ENCODE results near the gene SLC17A9. TPM values are rescaled to one million over a fixed set of nuclear protein-coding genes. Genes with fewer than 3 reads are reported as not detected.

SLC17A9 gene
- total and polyA plus RNA-seq, 10 of the 15 experiments (the other 5 are each of a cell fraction or from before 2014, with no cell fraction given): 0.72 to 74.1 (median 29.4) TPM

GRCh38 chr20:62911701-62912280, 40.7 kb upstream of the SLC17A9 start:
- SMC1A ChIA-PET (ENCODE audit: uncharacterized antibody, unreplicated experiment): interaction anchor here (0.7 to 1.2 kb wide), 4 partner anchors 10 to 98 kb away, joined by 3 read pairs; no protein-coding TSS in a partner anchor
- BruUV-seq (replicated peaks): no TSS peak
- RAD21 ChIA-PET (ENCODE audit: unreplicated experiment): no interaction called here
- DNase-seq (ENCODE audit: low read depth, low spot score) (no peak), FAIRE-seq (no peak), ATAC-seq (no peak)
- peaks cover 44% of the 10 kb centered on the region for H3K79me2 ChIP-seq (ENCODE audit: control insufficient read depth, insufficient read depth, low read length)
- no peak overlapping the region for H3K9ac ChIP-seq (ENCODE audit: control insufficient read depth, insufficient read depth, low read length)
- H3K36me3 ChIP-seq (ENCODE audit: control insufficient read depth in 2 of 2, insufficient read depth in 2 of 2, low read length in 1 of 2): peaks cover 23 to 34% of the 10 kb centered on the region in 2 experiments
- H3K9me3 ChIP-seq (replicated peaks; ENCODE audit: control insufficient read depth, insufficient read depth, low read length): no peaks in the 10 kb centered on the region
- H3K4me2 ChIP-seq (ENCODE audit: control insufficient read depth, insufficient read depth): no peak overlapping the region
- in situ Hi-C loops (cut with MboI) (no loop called here), intact Hi-C loops (cut with micrococcal nuclease; ENCODE audit: unreplicated experiment) (no loop called here)
- no peaks in the 10 kb centered on the region for H3K27me3 ChIP-seq (replicated peaks in 1 of 2; ENCODE audit: control insufficient read depth in 2 of 2, insufficient read depth in 2 of 2, low read length in 1 of 2)
- POLR2A ChIA-PET: interaction anchor here (1.2 to 1.5 kb wide), 2 partner anchors 12 to 42 kb away, joined by 3 to 4 read pairs; no protein-coding TSS in a partner anchor
- H3K4me3 ChIP-seq: no peak overlapping the region
- peaks cover 10% of the 10 kb centered on the region for H4K20me1 ChIP-seq (ENCODE audit: control insufficient read depth, insufficient read depth)
- no peak overlapping the region for H2AFZ ChIP-seq (ENCODE audit: control insufficient read depth, low read depth, low read length)
- H3K4me1 ChIP-seq (ENCODE audit: control insufficient read depth, insufficient read depth, low read length): peaks cover 3% of the 10 kb centered on the region; the same call in 1 of the 2 replicates
- 89% methylated on average over 10 of the region's 10 CpGs for WGBS (ENCODE audit: insufficient coverage, insufficient replicate concordance, low lambda C conversion rate, missing lambda C conversion rate)
- no peak overlapping the region for H3K27ac ChIP-seq (ENCODE audit: control insufficient read depth, insufficient read depth)
- CTCF ChIA-PET: interaction anchor here (1.0 to 12.5 kb wide), 5 partner anchors 11 to 104 kb away, joined by 3 to 92 read pairs (median 4); no protein-coding TSS in a partner anchor
- TF ChIP-seq BCLAF1 (IDR thresholded peaks at IDR 0.05) (no peak), RELB (IDR thresholded peaks at IDR 0.05; ENCODE audit: low read depth) (no peak), FOXK2 (IDR thresholded peaks at IDR 0.05) (no peak), JUND (IDR thresholded peaks at IDR 0.05; ENCODE audit: low read depth, low read length) (no peak), EGR1 (IDR thresholded peaks at IDR 0.05; ENCODE audit: borderline replicate concordance in 1 of 2, low read depth in 2 of 2, low read length in 2 of 2) (no peak), IRF3 (IDR thresholded peaks at IDR 0.05) (no peak), SP1 (IDR thresholded peaks at IDR 0.05; ENCODE audit: low read depth, low read length) (no peak), SMC3 (IDR thresholded peaks at IDR 0.05; ENCODE audit: borderline replicate concordance, low read length) (no peak), RELA (IDR thresholded peaks at IDR 0.05; ENCODE audit: borderline replicate concordance, partially characterized antibody) (no peak), BHLHE40 (IDR thresholded peaks at IDR 0.05; ENCODE audit: borderline replicate concordance in 1 of 2, low read depth in 2 of 2, low read length in 1 of 2) (no peak), E4F1 (IDR thresholded peaks at IDR 0.05; ENCODE audit: borderline replicate concordance, partially characterized antibody) (no peak), IRF5 (IDR thresholded peaks at IDR 0.05; ENCODE audit: borderline replicate concordance) (no peak), MYC (IDR thresholded peaks at IDR 0.05; ENCODE audit: insufficient read depth, insufficient read length, insufficient replicate concordance, low read length, severe bottlenecking) (no peak)
